Activated CD4-positive, CD25-positive, alpha-beta regulatory T cell treated with anti-CD3 and anti-CD28 coated beads, Interleukin-2, amount 50 U/mL, for 16 hours (primary cell): Measurements from ENCODE around the gene MORC4.

Source experiments
- DNase-seq: peaks from one replicate; pipeline ENCODE4 v3.0.0-alpha.2; 2020; ENCODE audit warnings: low read depth, low spot score

The MORC4 gene

GRCh38 chrX:106906361-106906760 lies 93.7 kb downstream of the MORC4 start:
- no peak for DNase-seq

- no peak for DNase-seq
These were observed 94.8 kb downstream of the MORC4 start for GRCh38 chrX:106905064-106905708.

GRCh38 chrX:106903856-106904528 lies 96.0 kb downstream of the MORC4 start:
- no peak for DNase-seq

GRCh38 chrX:106903291-106903824 lies 96.7 kb downstream of the MORC4 start, which contains the start of gene RIPPLY1:
TSS of gene RIPPLY1 (minus strand) at chrX:106903341. CDS start at chrX:106903287, 54 bp downstream.
- DNase-seq, result no peak

- no peak for DNase-seq
These were observed 97.3 kb downstream of the MORC4 start for GRCh38 chrX:106902684-106903083.

- no peak for DNase-seq
These were observed 98.2 kb downstream of the MORC4 start for GRCh38 chrX:106901781-106902219.

- no peak for DNase-seq
These were observed 98.7 kb downstream of the MORC4 start for GRCh38 chrX:106901341-106901740.

GRCh38 chrX:106899841-106900240 lies 100.2 kb downstream of the MORC4 start:
- no peak for DNase-seq

GRCh38 chrX:106899276-106899675 lies 100.7 kb downstream of the MORC4 start:
- DNase-seq, result no peak

- no peak for DNase-seq
These were observed 101.5 kb downstream of the MORC4 start for GRCh38 chrX:106898462-106898861.

GRCh38 chrX:106897259-106897658 lies 102.8 kb downstream of the MORC4 start:
- no peak for DNase-seq

GRCh38 chrX:106894978-106895452 lies 105.0 kb downstream of the MORC4 start:
- no peak for DNase-seq

GRCh38 chrX:106894392-106894909 lies 105.6 kb downstream of the MORC4 start:
- no peak for DNase-seq

- DNase-seq, result no peak
These were observed 108.1 kb downstream of the MORC4 start for GRCh38 chrX:106891762-106892460.
